IMR-90 (cell line): ENCODE data around the gene KCTD3. TPM values are rescaled to one million over a fixed set of nuclear protein-coding genes. Genes with fewer than 3 reads are reported as not detected.

ENCODE experiments used
- ATAC-seq: fragments of 200-7000 bp; cut with Tn5 transposase; 2 replicates; pipeline ENCODE4 v1.9.1; 2020; ENCODE audit warnings: low read depth, mild to moderate bottlenecking, moderate library complexity
- BruUV-seq: library from RNA; stranded (reverse); fragments of 400-500 nt; replicated peaks from 2 replicates; lab custom pipeline; 2021; lab: Mats Ljungman, UMichigan
- CTCF ChIA-PET: fragments of 300-600 bp; formaldehyde crosslinking; extraction: SDS; loops from one replicate; lab custom pipeline; 2021; ENCODE audit warnings: antibody characterized with exemption; lab: Yijun Ruan, JAX
- POLR2A ChIA-PET: fragments of 300-600 bp; sonication (Branson Sonifier 250); formaldehyde crosslinking; loops from one replicate; lab custom pipeline; 2022; ENCODE audit warnings: antibody characterized with exemption; ENCODE audit not compliant: unreplicated experiment; lab: Charles Lee
- DNase-seq: peaks from one replicate; pipeline ENCODE4 v3.0.0; 2013
- H2AFZ ChIP-seq: replicated peaks from 2 replicates; pipeline ENCODE3; 2013; ENCODE audit warnings: low read length, mild to moderate bottlenecking; ENCODE audit not compliant: poor library complexity
- H2AK5ac ChIP-seq: 2 replicates; pipeline ENCODE4 v1.6.1; 2013; ENCODE audit warnings: low read depth, low read length, inconsistent platforms
- H2AK9ac ChIP-seq: replicated peaks from 2 replicates; pipeline ENCODE3; 2013; ENCODE audit warnings: mild to moderate bottlenecking, low read depth, low read length, moderate library complexity; ENCODE audit not compliant: poor library complexity
- H2BK120ac ChIP-seq: 2 replicates; pipeline ENCODE4 v1.6.1; 2013; ENCODE audit warnings: low read depth, low read length, inconsistent platforms
- H2BK15ac ChIP-seq: 3 replicates; pipeline ENCODE4 v1.6.1; 2013; ENCODE audit warnings: low read depth, low read length, inconsistent platforms
- H2BK20ac ChIP-seq: 2 replicates; pipeline ENCODE4 v1.6.1; 2013; ENCODE audit warnings: low read depth, mild to moderate bottlenecking, inconsistent platforms, low read length, moderate library complexity
- H2BK5ac ChIP-seq: 2 replicates; pipeline ENCODE4 v1.6.1; 2013; ENCODE audit warnings: mild to moderate bottlenecking, low read depth, low read length, inconsistent platforms; ENCODE audit not compliant: poor library complexity, severe bottlenecking
- H3K14ac ChIP-seq: replicated peaks from 2 replicates; pipeline ENCODE4 v1.6.1; 2013; ENCODE audit warnings: low read depth, low read length, inconsistent platforms
- H3K18ac ChIP-seq: 2 replicates; pipeline ENCODE4 v1.6.1; 2013; ENCODE audit warnings: low read depth, low read length, control low read depth
- H3K23ac ChIP-seq: 2 replicates; pipeline ENCODE4 v1.6.1; 2013; ENCODE audit warnings: low read depth, low read length, inconsistent platforms
- H3K27ac ChIP-seq: 2 replicates; pipeline ENCODE4 v1.5.1; 2013; ENCODE audit warnings: mild to moderate bottlenecking, control low read depth, low read length; ENCODE audit not compliant: insufficient read depth
- H3K27me3 ChIP-seq: 2 replicates; pipeline ENCODE4 v1.6.1; 2013; ENCODE audit warnings: low read length; ENCODE audit not compliant: control insufficient read depth, insufficient read depth
- H3K36me3 ChIP-seq: 2 replicates; pipeline ENCODE4 v1.6.1; 2013; ENCODE audit warnings: low read length, mixed read lengths; ENCODE audit not compliant: control insufficient read depth, insufficient read depth
- H3K4ac ChIP-seq: 2 replicates; pipeline ENCODE4 v1.6.1; 2013; ENCODE audit warnings: low read depth, low read length, inconsistent platforms
- H3K4me1 ChIP-seq: 2 replicates; pipeline ENCODE4 v1.6.1; 2013; ENCODE audit warnings: low read length, mixed read lengths; ENCODE audit not compliant: control insufficient read depth, insufficient read depth
- H3K4me2 ChIP-seq: 2 replicates; pipeline ENCODE4 v1.6.1; 2013; ENCODE audit warnings: low read depth, mild to moderate bottlenecking, control low read depth, low read length, moderate library complexity
- H3K4me3 ChIP-seq: 2 replicates; pipeline ENCODE4 v1.5.1; 2013; ENCODE audit warnings: low read depth, mild to moderate bottlenecking, control low read depth, low read length, moderate library complexity; ENCODE audit not compliant: insufficient read depth
- H3K56ac ChIP-seq: 2 replicates; pipeline ENCODE4 v1.6.1; 2013; ENCODE audit warnings: low read length, inconsistent platforms; ENCODE audit not compliant: insufficient read depth; ENCODE audit errors: extremely low read depth
- H3K79me1 ChIP-seq, 2 experiments: 2 replicates each; pipeline ENCODE4 v1.6.1; 2013; ENCODE audit warnings: low read length in 2 of 2, inconsistent platforms in 1 of 2, low read depth in 1 of 2
- H3K9ac ChIP-seq: 2 replicates; pipeline ENCODE4 v1.6.1; 2013; ENCODE audit warnings: low read depth, low read length, control low read depth
- H3K9me1 ChIP-seq: 2 replicates; pipeline ENCODE4 v1.6.1; 2013; ENCODE audit warnings: low read length, inconsistent platforms; ENCODE audit not compliant: insufficient read depth
- H3K9me3 ChIP-seq: 2 replicates; pipeline ENCODE4 v1.6.1; 2013; ENCODE audit warnings: low read length; ENCODE audit not compliant: control insufficient read depth, insufficient read depth
- H4K20me1 ChIP-seq: 2 replicates; pipeline ENCODE4 v1.6.1; 2013; ENCODE audit warnings: low read length, inconsistent platforms; ENCODE audit not compliant: insufficient read depth
- H4K5ac ChIP-seq: 2 replicates; pipeline ENCODE4 v1.6.1; 2013; ENCODE audit warnings: mild to moderate bottlenecking, low read depth, low read length, control low read depth
- H4K8ac ChIP-seq, 2 experiments: 2 replicates each; pipeline ENCODE4 v1.6.1; 2013; ENCODE audit warnings: low read depth in 2 of 2, low read length in 2 of 2, control low read depth in 1 of 2, inconsistent platforms in 1 of 2
- H4K91ac ChIP-seq: 2 replicates; pipeline ENCODE4 v1.6.1; 2013; ENCODE audit warnings: low read depth, low read length, inconsistent platforms; ENCODE audit not compliant: insufficient read depth
- BHLHE40 ChIP-seq: fragments of 150-350 bp; IDR thresholded peaks from 2 replicates; pipeline ENCODE4 v1.6.1; 2016; ENCODE audit warnings: mild to moderate bottlenecking, low read depth, low read length
- CEBPB ChIP-seq: IDR thresholded peaks from 2 replicates; pipeline ENCODE4 v1.6.1; 2012; ENCODE audit warnings: low read depth, low read length, improper control_type of control experiment
- MAZ ChIP-seq: IDR thresholded peaks from 2 replicates; pipeline ENCODE4 v1.6.1; 2012; ENCODE audit warnings: low read depth, mild to moderate bottlenecking, low read length, improper control_type of control experiment, moderate library complexity, borderline replicate concordance
- MXI1 ChIP-seq: IDR thresholded peaks from 2 replicates; pipeline ENCODE4 v1.6.1; 2012; ENCODE audit warnings: low read depth, mild to moderate bottlenecking, low read length, moderate library complexity, borderline replicate concordance
- NFE2L2 ChIP-seq: fragments of 150-350 bp; IDR thresholded peaks from 2 replicates; pipeline ENCODE4 v1.6.1; 2016; ENCODE audit warnings: low read depth, mild to moderate bottlenecking, low read length
- WGBS, 2 experiments: methylation state at CpG; one replicate each; pipeline versions ENCODE4 v1.1.5 to v1.1.7; 2013; ENCODE audit warnings: missing lambda C conversion rate in 2 of 2; ENCODE audit not compliant: insufficient read length in 1 of 2; ENCODE audit errors: extremely low coverage in 2 of 2; 5-methylcytosine and 5-hydroxymethylcytosine counted together
- dilution Hi-C: fragments of 300-500 bp; cut with HindIII; formaldehyde crosslinking; loops from one replicate; pipeline ENCODE4 v1.14.3; 2018; ENCODE audit warnings: low sequenced_read_pairs; ENCODE audit not compliant: unreplicated experiment
- in situ Hi-C: fragments of 300-500 bp; cut with MboI; formaldehyde crosslinking; loops from 3 replicates; pipeline ENCODE4 v1.14.3; 2019; ENCODE audit warnings: low sequenced_read_pairs, inconsistent platforms, mixed read lengths
- intact Hi-C: fragments of 100-400 bp; cut with micrococcal nuclease; formaldehyde crosslinking; loops from 2 replicates; pipeline ENCODE4 v1.10.0; 2022
- polyA plus RNA-seq, 3 experiments: library from polyadenylated mRNA; depleted of rRNA; stranded (reverse); fragments of >200 nt; gene quantifications; 2 replicates each; pipeline ENCODE4 v1.2.3, GENCODE V29; 2012; ENCODE audit warnings: low replicate concordance in 1 of 3
- total RNA-seq: library from RNA; depleted of rRNA; stranded (reverse); fragments of >200 nt; gene quantifications from 2 replicates; pipeline ENCODE4 v1.2.3, GENCODE V29; 2012
- TF ChIP-seq, protein P1 (sequence below): fragments of 150-350 bp; IDR thresholded peaks from 2 replicates; pipeline ENCODE4 v1.6.1; 2017; ENCODE audit warnings: mild to moderate bottlenecking, antibody characterized with exemption, low read length, low read depth
- TF ChIP-seq, protein P2 (sequence below): conservative IDR thresholded peaks from 2 replicates; pipeline ENCODE4 v1.5.1; 2012; ENCODE audit warnings: mild to moderate bottlenecking, low read depth, low read length, improper control_type of control experiment

The KCTD3 gene
- total and polyA plus RNA-seq, 2 of the 4 experiments (the other 2 are of a cell fraction): 43.6 to 49.5 TPM

DNA sequence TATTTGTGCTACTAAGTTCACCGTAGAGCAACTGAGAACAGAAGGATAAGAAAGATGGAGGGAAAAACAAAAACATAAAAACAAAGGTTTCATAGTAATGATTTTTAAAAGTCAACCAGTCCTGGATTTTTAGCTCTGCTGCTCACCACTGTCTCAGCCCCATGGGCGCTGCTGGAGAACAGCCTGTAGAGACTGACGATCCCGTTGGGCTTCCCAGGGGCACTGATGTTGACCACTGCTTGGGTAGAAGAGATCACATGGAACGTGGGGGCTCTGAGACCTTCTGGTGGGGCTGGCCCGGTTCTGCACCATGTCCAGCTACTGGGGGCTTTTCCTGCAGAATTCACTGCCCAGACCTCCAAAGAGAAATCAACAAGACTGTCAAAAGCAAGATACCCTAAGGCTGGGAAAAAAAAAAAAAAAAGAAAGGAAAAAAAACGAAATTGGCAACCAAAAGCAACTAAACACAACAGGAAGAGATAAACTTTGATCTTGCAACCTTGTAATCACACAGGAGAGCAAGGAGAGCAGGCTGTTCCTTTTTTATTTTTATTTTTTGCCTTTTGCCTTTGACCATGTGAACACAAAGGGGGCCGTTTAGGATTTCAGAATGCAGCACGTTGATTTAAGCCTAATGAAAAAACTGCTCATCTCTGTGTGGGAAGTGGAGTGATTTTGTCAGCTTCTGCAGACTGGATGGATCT is 83.5 kb downstream of the KCTD3 start:
- Histone ChIP-seq H2BK20ac (no peak overlapping the region), H2BK15ac (no peak overlapping the region), H3K4ac (no peak overlapping the region), H3K27me3 (no peaks in the 10 kb centered on the region), H3K79me1 (no peaks in the 10 kb centered on the region), H2AK5ac (no peak overlapping the region), H3K36me3 (no peaks in the 10 kb centered on the region), H3K14ac (no peak overlapping the region), H3K4me3 (no peak overlapping the region), H3K9me3 (no peaks in the 10 kb centered on the region), H3K4me2 (no peak overlapping the region), H2BK5ac (no peak overlapping the region), H4K20me1 (no peaks in the 10 kb centered on the region), H3K18ac (no peak overlapping the region), H3K9ac (no peak overlapping the region), H4K8ac (no peak overlapping the region), H4K5ac (no peak overlapping the region), H3K9me1 (no peaks in the 10 kb centered on the region), H2AK9ac (no peak overlapping the region), H2BK120ac (no peak overlapping the region), H3K23ac (no peak overlapping the region), H3K27ac (no peak overlapping the region), H3K4me1 (peaks cover 2% of the 10 kb centered on the region; the same call in 1 of the 2 replicates), H3K56ac (no peak overlapping the region), H2AFZ (no peak overlapping the region), H4K91ac (no peak overlapping the region)
- in situ Hi-C loops: no loop called here
- no peak for TF ChIP-seq CEBPB
- TF ChIP-seq, protein P1, sequence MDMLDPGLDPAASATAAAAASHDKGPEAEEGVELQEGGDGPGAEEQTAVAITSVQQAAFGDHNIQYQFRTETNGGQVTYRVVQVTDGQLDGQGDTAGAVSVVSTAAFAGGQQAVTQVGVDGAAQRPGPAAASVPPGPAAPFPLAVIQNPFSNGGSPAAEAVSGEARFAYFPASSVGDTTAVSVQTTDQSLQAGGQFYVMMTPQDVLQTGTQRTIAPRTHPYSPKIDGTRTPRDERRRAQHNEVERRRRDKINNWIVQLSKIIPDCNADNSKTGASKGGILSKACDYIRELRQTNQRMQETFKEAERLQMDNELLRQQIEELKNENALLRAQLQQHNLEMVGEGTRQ: no peak
- TF ChIP-seq, protein P2, sequence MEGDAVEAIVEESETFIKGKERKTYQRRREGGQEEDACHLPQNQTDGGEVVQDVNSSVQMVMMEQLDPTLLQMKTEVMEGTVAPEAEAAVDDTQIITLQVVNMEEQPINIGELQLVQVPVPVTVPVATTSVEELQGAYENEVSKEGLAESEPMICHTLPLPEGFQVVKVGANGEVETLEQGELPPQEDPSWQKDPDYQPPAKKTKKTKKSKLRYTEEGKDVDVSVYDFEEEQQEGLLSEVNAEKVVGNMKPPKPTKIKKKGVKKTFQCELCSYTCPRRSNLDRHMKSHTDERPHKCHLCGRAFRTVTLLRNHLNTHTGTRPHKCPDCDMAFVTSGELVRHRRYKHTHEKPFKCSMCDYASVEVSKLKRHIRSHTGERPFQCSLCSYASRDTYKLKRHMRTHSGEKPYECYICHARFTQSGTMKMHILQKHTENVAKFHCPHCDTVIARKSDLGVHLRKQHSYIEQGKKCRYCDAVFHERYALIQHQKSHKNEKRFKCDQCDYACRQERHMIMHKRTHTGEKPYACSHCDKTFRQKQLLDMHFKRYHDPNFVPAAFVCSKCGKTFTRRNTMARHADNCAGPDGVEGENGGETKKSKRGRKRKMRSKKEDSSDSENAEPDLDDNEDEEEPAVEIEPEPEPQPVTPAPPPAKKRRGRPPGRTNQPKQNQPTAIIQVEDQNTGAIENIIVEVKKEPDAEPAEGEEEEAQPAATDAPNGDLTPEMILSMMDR: no peak
- TF ChIP-seq MXI1: no peak
- TF ChIP-seq BHLHE40: no peak
- TF ChIP-seq MAZ: no peak
- no peak for TF ChIP-seq NFE2L2
- no CpG with 5 or more reads among the region's 9 CpGs for WGBS, 2 experiments
- BruUV-seq: no TSS peak
- intact Hi-C loops: no loop called here
- dilution Hi-C loops: no loop called here
- ChIA-PET CTCF (interaction anchor here (1.5 kb wide), 1 partner anchor 12 kb away, joined by 4 read pairs; no protein-coding TSS in a partner anchor), POLR2A (no interaction called here)
- no peak for DNase-seq
- ATAC-seq: no peak
